Erythroblast (primary cell): Measurements from ENCODE around the gene GGT6.

Experiments
- DNase-seq, 2 experiments: peaks; one replicate each; lab custom pipeline; 2025; lab: John Stamatoyannopoulos, UW
- GATA1 ChIP-seq: IDR thresholded peaks from 2 replicates; pipeline ENCODE4 v1.6.1; 2011; ENCODE audit warnings: low read depth, mild to moderate bottlenecking, control low read depth, low read length, moderate library complexity
- POLR2A ChIP-seq: IDR thresholded peaks from 2 replicates; pipeline ENCODE4 v1.6.1; 2011; ENCODE audit warnings: mild to moderate bottlenecking, low read length

Gene GGT6

GRCh38 chr17:4573669-4574068 lies 13.3 kb upstream of the GGT6 start:
- TF ChIP-seq GATA1, result no peak
- TF ChIP-seq POLR2A, result no peak
- DNase-seq, result no peak

GRCh38 chr17:4573115-4573514 lies 12.7 kb upstream of the GGT6 start:
- TF ChIP-seq GATA1 (no peak), POLR2A (no peak)
- DNase-seq, result no peak

DNA sequence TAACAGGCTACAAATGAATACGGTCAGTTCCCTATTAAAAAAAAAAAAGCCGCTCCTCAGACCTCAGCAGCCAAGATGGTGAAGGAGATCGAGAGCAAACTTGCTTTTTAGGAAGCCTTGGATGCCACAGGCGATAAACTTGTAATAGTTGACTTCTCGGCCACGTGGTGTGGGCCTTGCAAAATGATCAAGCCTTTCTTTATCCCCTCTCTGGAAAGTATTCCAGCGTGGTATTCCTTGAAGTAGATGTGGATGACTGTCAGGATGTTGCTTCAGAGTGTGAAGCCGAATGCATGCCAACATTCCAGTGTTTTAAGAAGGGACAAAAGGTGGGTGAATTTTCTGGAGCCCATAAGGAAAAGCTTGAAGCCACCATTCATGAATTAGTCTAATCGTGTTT lies 11.8 kb upstream of the GGT6 start:
- no peak for DNase-seq
- TF ChIP-seq GATA1 (no peak), POLR2A (no peak)

- TF ChIP-seq POLR2A (no peak), GATA1 (no peak)
- no peak for DNase-seq
These were observed 9.2 kb upstream of the GGT6 start for GRCh38 chr17:4569591-4569990.

GRCh38 chr17:4566785-4567184 lies 6.4 kb upstream of the GGT6 start:
- no peak for TF ChIP-seq POLR2A
- TF ChIP-seq GATA1, result no peak
- peak; percentile 42 to 72 for DNase-seq

DNA sequence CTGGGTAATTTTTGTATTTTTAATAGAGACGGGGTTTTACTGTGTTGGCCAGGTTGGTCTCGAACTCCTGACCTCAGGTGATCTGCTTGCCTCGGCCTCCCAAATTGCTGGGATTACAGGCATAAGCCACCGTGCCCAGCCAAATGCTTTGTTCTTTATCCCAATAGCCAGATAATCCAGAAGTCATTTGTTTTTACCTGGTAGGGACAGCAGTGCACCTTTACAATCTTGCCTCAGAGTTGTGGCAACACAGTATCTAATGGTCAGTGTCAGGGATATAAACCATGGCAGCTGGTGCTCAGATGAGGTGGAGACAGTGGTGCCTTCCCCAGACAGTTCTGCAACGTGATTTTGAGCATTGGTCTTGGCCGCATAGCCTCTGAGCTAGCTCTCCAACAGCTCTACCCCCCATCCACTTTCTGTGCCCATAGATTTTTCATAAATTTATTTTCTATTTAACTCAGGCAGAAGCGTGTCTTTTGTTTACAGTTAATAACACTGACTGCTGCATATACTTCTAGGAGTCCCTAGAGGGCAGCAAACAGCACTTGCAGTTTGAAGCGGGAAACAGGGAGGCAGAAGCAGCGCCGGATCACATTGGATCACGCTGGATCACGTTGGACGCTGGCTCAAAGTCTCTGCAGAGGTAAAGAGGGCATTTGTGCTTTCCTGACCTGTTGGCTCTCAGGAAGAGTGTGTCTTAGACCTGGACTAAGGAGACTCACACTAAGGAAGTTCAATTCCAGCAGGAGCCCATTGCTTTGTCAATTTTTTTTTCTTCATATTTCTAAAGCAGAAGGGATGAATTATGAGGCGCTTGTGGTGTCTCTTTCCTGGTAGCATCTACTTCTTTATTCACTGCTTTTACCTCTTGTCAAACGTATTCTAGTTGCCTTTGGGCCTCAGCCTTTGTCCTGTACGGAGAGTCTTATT lies 5.1 kb upstream of the GGT6 start:
- DNase-seq, result peak; percentile 74 to 76
- TF ChIP-seq POLR2A, result no peak

DNA sequence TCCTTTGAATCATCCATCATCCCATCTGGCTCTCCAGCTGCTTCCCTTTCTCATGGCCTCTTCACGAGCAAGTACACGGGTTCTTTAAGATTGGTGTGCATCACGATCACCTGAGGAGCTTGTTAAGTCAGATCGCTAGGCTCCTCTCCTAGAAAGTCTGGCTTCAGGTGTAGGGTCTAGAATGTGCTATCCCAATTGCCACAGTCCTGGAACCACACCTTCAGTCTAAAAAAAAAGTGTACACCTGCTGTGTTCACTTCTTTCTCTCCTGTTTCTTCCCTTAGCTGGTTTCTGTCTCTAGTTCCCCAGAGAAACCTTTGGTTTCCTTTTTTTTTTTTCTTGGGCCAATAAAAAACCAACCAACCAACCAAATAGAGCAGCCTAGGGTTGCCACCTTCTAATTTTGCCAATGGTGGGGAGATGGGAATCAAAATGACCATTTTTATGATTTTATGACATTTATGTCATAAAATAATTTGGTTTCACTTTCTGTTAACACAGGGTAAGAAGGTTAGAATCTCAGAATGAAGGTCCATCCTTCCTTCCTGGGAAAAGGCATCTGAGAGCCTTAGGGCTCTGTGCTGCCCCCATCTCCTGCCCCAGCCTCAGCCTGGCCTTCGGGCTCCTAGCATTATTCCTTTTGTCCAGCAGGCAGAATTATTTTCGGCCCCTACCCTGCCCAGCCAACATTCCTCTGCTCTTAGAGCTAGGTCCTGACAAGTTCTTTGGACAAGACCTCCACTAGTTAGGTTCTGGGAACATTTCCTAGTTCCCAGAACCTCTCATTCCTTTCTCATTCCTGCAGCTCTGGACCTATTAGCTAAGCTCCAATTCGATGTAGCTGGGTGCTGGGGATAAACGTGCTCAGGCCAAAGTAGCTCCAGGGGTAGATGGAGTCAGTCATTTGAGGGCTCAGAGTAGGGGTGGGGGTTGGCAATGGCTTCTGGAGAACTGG lies 1.9 kb upstream of the GGT6 start:
- no peak for DNase-seq
- TF ChIP-seq GATA1, result no peak

DNA sequence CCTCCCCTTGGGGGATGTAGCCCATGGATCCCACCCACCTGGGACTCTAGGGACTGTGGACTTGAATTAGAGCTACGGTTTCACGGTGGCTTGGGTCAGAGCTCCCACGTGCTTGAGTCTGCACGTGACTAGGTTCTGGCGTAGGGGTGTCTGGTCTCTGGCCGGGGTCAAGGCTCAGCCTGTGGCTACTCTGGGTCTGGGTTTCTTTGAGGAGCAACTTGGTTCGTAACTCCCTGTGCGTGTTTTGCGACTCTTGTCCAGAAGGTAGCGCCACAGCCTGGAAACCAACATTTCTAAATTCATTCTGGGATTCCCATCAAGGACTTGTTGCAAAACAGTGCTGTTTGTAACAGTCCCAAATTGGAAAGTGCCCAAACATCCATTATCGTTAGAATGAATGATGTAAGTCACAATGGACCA lies 470 bp upstream of the GGT6 start:
- TF ChIP-seq POLR2A (no peak), GATA1 (no peak)
- DNase-seq, result no peak

DNA sequence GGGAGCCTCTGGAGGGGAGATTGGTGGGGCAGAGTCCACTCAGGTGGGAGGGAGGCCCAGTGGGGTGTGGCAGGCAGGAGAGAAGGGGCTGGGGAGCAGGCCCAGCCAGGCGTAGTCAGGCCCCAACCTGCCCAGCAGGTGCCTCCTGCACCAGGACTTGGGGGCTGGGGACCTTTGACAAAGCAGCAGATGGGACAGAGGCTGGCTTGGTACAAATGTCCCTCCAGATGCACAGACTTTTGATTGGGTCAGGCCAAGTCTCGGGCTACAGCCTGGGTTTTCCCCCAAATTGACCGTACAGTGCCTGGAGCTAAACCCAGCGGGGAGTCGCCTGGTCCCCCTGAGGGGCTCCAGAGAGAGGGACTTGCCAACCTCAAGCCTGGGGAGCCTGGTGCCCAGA lies 411 bp downstream of the GGT6 start:
- no peak for TF ChIP-seq GATA1
- TF ChIP-seq POLR2A, result no peak
- DNase-seq, result no peak

DNA sequence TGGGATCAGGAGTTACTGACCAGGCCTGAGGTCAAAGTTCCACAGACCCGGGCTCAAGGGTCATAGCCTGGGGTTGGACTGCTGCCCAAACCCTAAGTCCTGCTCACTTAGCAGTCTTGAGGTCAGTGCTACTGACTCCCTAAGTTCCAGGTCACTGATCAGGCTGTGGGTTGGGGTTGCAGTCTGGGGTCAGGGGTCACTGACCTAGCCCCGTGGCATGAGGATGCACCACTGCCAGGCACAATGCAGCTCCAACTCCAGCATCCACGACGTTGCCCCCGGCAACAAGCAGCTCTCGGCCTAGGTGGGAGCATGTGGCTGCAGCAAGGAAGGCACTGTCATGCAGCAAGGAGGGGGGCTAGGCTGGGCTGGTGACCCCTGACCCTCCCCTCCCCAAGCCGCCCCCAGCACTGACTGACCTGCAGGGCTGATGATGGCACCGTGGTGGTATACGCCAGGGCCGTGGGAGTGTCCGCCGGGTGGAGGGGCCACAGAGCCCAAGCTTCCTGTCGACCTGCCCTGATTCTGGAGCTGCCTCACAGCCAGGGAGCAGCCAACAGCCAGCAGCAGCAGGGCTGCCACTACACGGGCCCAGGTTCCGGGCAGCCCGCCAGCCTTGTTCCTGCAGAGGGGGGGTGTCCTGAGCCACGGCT lies 1.1 kb downstream of the GGT6 start:
- DNase-seq, result no peak
- TF ChIP-seq GATA1 (no peak), POLR2A (no peak)

GRCh38 chr17:4558347-4558971 lies 1.9 kb downstream of the GGT6 start:
- no peak for DNase-seq
- TF ChIP-seq GATA1, result no peak
- TF ChIP-seq POLR2A, result no peak

GRCh38 chr17:4557626-4558346 lies 2.6 kb downstream of the GGT6 start:
- TF ChIP-seq GATA1 (no peak), POLR2A (no peak)
- no peak for DNase-seq

- TF ChIP-seq GATA1 (no peak), POLR2A (no peak)
- no peak for DNase-seq
These were observed 3.4 kb downstream of the GGT6 start for GRCh38 chr17:4556996-4557395.
